HCT116 (cell line): ENCODE results near the gene KERA. TPM values are rescaled to one million over a fixed set of nuclear protein-coding genes. Genes with fewer than 3 reads are reported as not detected.

Source experiments
- ATAC-seq: fragments of 200-7000 bp; cut with Tn5 transposase; 2 replicates; pipeline ENCODE4 v1.9.1; 2020; ENCODE audit warnings: mild to moderate bottlenecking, moderate library complexity
- BruUV-seq: library from RNA; stranded (reverse); fragments of 400-500 nt; replicated peaks from 2 replicates; lab custom pipeline; 2021; lab: Mats Ljungman, UMichigan
- CTCF ChIA-PET: fragments of 300-600 bp; sonication (Branson Sonifier 250); formaldehyde crosslinking; loops from one replicate; lab custom pipeline; 2021; ENCODE audit warnings: antibody characterized with exemption; lab: Charles Lee
- POLR2A ChIA-PET: fragments of 300-600, 350-600 bp; sonication (Branson Sonifier 250); formaldehyde crosslinking; loops from one replicate; lab custom pipeline; 2021; ENCODE audit warnings: antibody characterized with exemption; lab: Charles Lee
- RAD21 ChIA-PET, 2 experiments: fragments of 300-600 bp; sonication (Branson Sonifier 250); formaldehyde crosslinking; loops; one replicate each; lab custom pipeline; 2023; ENCODE audit warnings: low total read pairs in 2 of 2; ENCODE audit not compliant: uncharacterized antibody in 2 of 2, unreplicated experiment in 2 of 2, low non-redundant PET in 1 of 2; lab: Charles Lee
- DNase-seq: peaks from one replicate; pipeline ENCODE4 v3.0.0-alpha.2; 2010; ENCODE audit warnings: low read depth, low spot score
- H2AFZ ChIP-seq: fragments of 200-600 bp; shearing (Covaris generic), sonication (generic); 2 replicates; pipeline ENCODE4 v1.6.1; 2017; ENCODE audit warnings: low read depth, mixed run types, mixed read lengths, antibody characterized with exemption, low read length; ENCODE audit not compliant: poor library complexity, severe bottlenecking
- H3K27ac ChIP-seq: 2 replicates; pipeline ENCODE4 v1.5.1; 2012; ENCODE audit warnings: low read depth, low read length
- H3K27me3 ChIP-seq: fragments of 200-600 bp; sonication (generic); 2 replicates; pipeline ENCODE4 v1.6.1; 2016; ENCODE audit warnings: mixed run types, low read length, mixed read lengths; ENCODE audit not compliant: insufficient read depth
- H3K36me3 ChIP-seq, 2 experiments: fragments of 200-500 bp in 1 of 2; fragments of 200-600 bp in 1 of 2; sonication (Bioruptor generic) in 1 of 2; sonication (generic) in 1 of 2; 2 replicates each; pipeline versions ENCODE4 v1.5.1 to v1.6.1; 2014 to 2016; ENCODE audit warnings: low read length in 2 of 2, inconsistent platforms in 1 of 2, mixed read lengths in 1 of 2, mixed run types in 1 of 2; ENCODE audit not compliant: insufficient read depth in 2 of 2, control insufficient read depth in 1 of 2
- H3K4me1 ChIP-seq, 2 experiments: fragments of 200-600 bp in 1 of 2; sonication (generic) in 1 of 2; 2 replicates each; pipeline versions ENCODE4 v1.5.1 to v1.6.1; 2012 to 2017; ENCODE audit warnings: low read length in 2 of 2, inconsistent platforms in 1 of 2, mild to moderate bottlenecking in 1 of 2, mixed read lengths in 1 of 2, mixed run types in 1 of 2, moderate library complexity in 1 of 2; ENCODE audit not compliant: insufficient read depth in 2 of 2, control insufficient read depth in 1 of 2
- H3K4me2 ChIP-seq: fragments of 200-600 bp; sonication (generic); 2 replicates; pipeline ENCODE4 v1.6.1; 2017; ENCODE audit warnings: mixed run types, low read length, mixed read lengths
- H3K4me3 ChIP-seq, 2 experiments: fragments of 200-600 bp in 1 of 2; sonication (generic) in 1 of 2; replicated peaks in 1 of 2; 2 replicates each; pipeline ENCODE4 v1.5.1; 2011 to 2016; ENCODE audit warnings: low read length in 2 of 2, control low read depth in 1 of 2, low read depth in 1 of 2, mild to moderate bottlenecking in 1 of 2, mixed read lengths in 1 of 2, mixed run types in 1 of 2
- H3K79me2 ChIP-seq: fragments of 200-600 bp; sonication (generic); 2 replicates; pipeline ENCODE4 v1.6.1; 2017; ENCODE audit warnings: mild to moderate bottlenecking, mixed run types, low read length, moderate library complexity, mixed read lengths; ENCODE audit not compliant: insufficient read depth
- H3K9ac ChIP-seq: fragments of 200-600 bp; sonication (generic); 2 replicates; pipeline ENCODE4 v1.6.1; 2016; ENCODE audit warnings: low read length, mixed read lengths
- H3K9me2 ChIP-seq: fragments of 200-600 bp; sonication (generic), shearing (Covaris generic); 2 replicates; pipeline ENCODE4 v1.6.1; 2017; ENCODE audit warnings: mixed run types, mild to moderate bottlenecking, moderate library complexity; ENCODE audit not compliant: insufficient read depth
- H3K9me3 ChIP-seq, 2 experiments: fragments of 200-500 bp in 1 of 2; fragments of 200-600 bp in 1 of 2; sonication (Bioruptor generic) in 1 of 2; sonication (generic) in 1 of 2; 2 replicates each; pipeline ENCODE4 v1.6.1; 2014 to 2017; ENCODE audit warnings: low read length in 2 of 2, mixed read lengths in 2 of 2, inconsistent platforms in 1 of 2, low read depth in 1 of 2, mild to moderate bottlenecking in 1 of 2, mixed run types in 1 of 2, moderate library complexity in 1 of 2; ENCODE audit not compliant: control insufficient read depth in 1 of 2, insufficient read depth in 1 of 2
- H4K20me1 ChIP-seq: fragments of 200-600 bp; sonication (generic), shearing (Covaris generic); 2 replicates; pipeline ENCODE4 v1.6.1; 2017; ENCODE audit warnings: mixed run types, mild to moderate bottlenecking, moderate library complexity; ENCODE audit not compliant: insufficient read depth
- EGR1 ChIP-seq: IDR thresholded peaks from 2 replicates; pipeline ENCODE4 v1.6.1; 2012; ENCODE audit warnings: low read depth
- ELF1 ChIP-seq: IDR thresholded peaks from 2 replicates; pipeline ENCODE4 v1.6.1; 2012; ENCODE audit warnings: low read depth, borderline replicate concordance
- EZH2 ChIP-seq: fragments of 200-600 bp; sonication (generic); IDR thresholded peaks from 2 replicates; pipeline ENCODE4 v1.6.1; 2017; ENCODE audit warnings: antibody characterized with exemption, mixed run types
- EZH2phosphoT487 ChIP-seq: fragments of 200-600 bp; IDR thresholded peaks from 2 replicates; pipeline ENCODE4 v1.6.1; 2018; ENCODE audit warnings: antibody characterized with exemption, borderline replicate concordance
- POLR2AphosphoS5 ChIP-seq: IDR thresholded peaks from 2 replicates; pipeline ENCODE4 v1.6.1; 2011; ENCODE audit warnings: mild to moderate bottlenecking, low read depth, low read length, moderate library complexity
- RAD21 ChIP-seq: IDR thresholded peaks from 2 replicates; pipeline ENCODE4 v1.6.1; 2012; ENCODE audit warnings: low read depth, mild to moderate bottlenecking
- intact Hi-C: fragments of 100-400 bp; cut with micrococcal nuclease; formaldehyde crosslinking; loops from 2 replicates; pipeline ENCODE4 v1.10.0; 2022
- total RNA-seq: library from RNA; stranded (reverse); gene quantifications from one replicate; pipeline ENCODE4 v1.2.1, GENCODE V29; 2021; ENCODE audit not compliant: unreplicated experiment
- TF ChIP-seq, protein P1 (sequence below): IDR thresholded peaks from 2 replicates; pipeline ENCODE4 v1.6.1; 2012
- TF ChIP-seq, protein P2 (sequence below): IDR thresholded peaks from 2 replicates; pipeline ENCODE4 v1.6.1; 2011; ENCODE audit warnings: mild to moderate bottlenecking, low read length, moderate library complexity; ENCODE audit not compliant: insufficient replicate concordance; ENCODE audit errors: extremely low read depth

The KERA gene
- total RNA-seq, 1 experiment from 2014 or later = not detected

DNA sequence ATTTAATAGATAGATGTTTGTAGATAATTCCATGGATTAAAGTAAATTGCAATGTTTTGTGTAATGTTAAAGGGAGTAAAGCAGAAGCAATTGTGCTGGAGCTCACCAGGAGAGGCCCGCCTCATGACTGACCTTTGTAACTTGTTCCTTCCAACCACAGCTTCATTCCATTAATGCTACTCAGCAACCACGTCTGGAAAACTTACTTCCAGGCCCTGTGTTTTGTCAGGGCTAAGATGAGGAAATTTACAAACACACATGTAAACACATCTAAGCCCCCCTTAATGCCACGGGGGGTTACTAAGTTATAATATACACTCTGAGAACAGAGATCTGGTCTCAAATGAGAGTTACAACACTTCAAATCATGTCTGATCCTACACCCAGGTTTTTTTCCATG lies 41.1 kb upstream of the KERA start (continued):
- TF ChIP-seq ELF1 = no peak
- no peak for TF ChIP-seq EZH2
- TF ChIP-seq EZH2phosphoT487 = no peak

DNA sequence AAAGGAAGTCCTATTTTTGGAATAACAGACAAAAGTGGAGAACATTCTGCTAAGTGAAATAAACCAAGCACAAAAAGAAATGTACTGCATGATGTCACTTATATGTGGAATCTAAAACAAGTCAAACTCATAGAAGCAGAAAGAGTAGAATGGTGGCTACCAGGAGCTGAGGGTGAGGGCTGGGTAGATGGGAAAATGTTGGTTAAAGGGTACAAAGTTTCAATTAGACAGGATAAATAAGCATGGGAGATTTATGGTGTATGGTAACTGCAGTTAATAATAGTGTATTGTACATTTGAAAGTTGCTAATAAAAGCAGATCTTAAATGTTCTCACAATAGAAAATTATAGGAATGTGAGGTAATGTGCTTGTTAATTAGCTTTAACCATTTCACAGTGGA lies 40.6 kb upstream of the KERA start:
- intact Hi-C loops = no loop called here
- no peaks in the 10 kb centered on the region for H3K36me3 ChIP-seq
- H3K9me2 ChIP-seq = no peaks in the 10 kb centered on the region
- H3K4me2 ChIP-seq = peak overlapping the region; percentile 60
- peak overlapping the region; percentile 77 for H2AFZ ChIP-seq
- no peaks in the 10 kb centered on the region for H4K20me1 ChIP-seq
- no peak overlapping the region for H3K9ac ChIP-seq
- RAD21 ChIA-PET = no interaction called here
- DNase-seq = no peak
- POLR2A ChIA-PET = no interaction called here
- TF ChIP-seq RAD21 = no peak
- TF ChIP-seq, protein P1, sequence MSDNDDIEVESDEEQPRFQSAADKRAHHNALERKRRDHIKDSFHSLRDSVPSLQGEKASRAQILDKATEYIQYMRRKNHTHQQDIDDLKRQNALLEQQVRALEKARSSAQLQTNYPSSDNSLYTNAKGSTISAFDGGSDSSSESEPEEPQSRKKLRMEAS = no peak
- H3K9me3 ChIP-seq = no peaks in the 10 kb centered on the region
- no peak for ATAC-seq
- H3K4me1 ChIP-seq = peaks cover 4 to 14% of the 10 kb centered on the region in 2 experiments; a peak in 3 of 4 replicates
- H3K79me2 ChIP-seq = no peaks in the 10 kb centered on the region
- no peak overlapping the region for H3K27ac ChIP-seq
- no TSS peak for BruUV-seq
- CTCF ChIA-PET = interaction anchor here (2.1 kb wide), 1 partner anchor 10 kb away, joined by 12 read pairs; no protein-coding TSS in a partner anchor
- no peak overlapping the region for H3K4me3 ChIP-seq
- no peaks in the 10 kb centered on the region for H3K27me3 ChIP-seq

DNA sequence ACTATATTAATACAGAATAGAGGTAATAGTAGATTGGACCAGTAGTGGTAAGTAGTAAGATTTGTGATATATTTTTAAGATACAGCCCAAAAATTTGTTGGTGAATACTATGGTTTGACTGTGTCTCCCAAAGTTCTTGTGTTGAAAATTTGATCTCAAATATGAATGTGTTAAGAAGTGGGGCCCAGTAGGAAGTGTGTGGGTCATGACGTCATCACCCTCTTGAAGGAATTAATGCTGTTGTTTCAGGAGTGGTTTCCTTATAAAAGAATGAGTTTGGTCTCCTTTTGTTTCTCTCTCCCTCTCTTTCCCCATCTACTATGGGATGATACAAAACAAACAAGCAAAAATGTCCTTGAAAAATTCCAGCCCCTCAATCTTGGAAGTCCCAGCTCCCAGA lies 37.1 kb upstream of the KERA start:
- ChIA-PET POLR2A (no interaction called here), RAD21 (no interaction called here), CTCF (no interaction called here)
- Histone ChIP-seq H3K79me2 (no peaks in the 10 kb centered on the region), H3K27ac (no peak overlapping the region), H3K36me3 (no peaks in the 10 kb centered on the region), H3K4me2 (no peak overlapping the region), H3K4me3 (no peak overlapping the region), H3K4me1 (peaks cover 4 to 14% of the 10 kb centered on the region in 2 experiments; a peak in 3 of 4 replicates), H3K9me2 (no peaks in the 10 kb centered on the region), H3K27me3 (no peaks in the 10 kb centered on the region), H3K9me3 (no peaks in the 10 kb centered on the region), H3K9ac (no peak overlapping the region), H4K20me1 (no peaks in the 10 kb centered on the region), H2AFZ (no peak overlapping the region)
- TF ChIP-seq, protein P2, sequence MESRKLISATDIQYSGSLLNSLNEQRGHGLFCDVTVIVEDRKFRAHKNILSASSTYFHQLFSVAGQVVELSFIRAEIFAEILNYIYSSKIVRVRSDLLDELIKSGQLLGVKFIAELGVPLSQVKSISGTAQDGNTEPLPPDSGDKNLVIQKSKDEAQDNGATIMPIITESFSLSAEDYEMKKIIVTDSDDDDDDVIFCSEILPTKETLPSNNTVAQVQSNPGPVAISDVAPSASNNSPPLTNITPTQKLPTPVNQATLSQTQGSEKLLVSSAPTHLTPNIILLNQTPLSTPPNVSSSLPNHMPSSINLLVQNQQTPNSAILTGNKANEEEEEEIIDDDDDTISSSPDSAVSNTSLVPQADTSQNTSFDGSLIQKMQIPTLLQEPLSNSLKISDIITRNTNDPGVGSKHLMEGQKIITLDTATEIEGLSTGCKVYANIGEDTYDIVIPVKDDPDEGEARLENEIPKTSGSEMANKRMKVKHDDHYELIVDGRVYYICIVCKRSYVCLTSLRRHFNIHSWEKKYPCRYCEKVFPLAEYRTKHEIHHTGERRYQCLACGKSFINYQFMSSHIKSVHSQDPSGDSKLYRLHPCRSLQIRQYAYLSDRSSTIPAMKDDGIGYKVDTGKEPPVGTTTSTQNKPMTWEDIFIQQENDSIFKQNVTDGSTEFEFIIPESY = no peak
- TF ChIP-seq ELF1 = no peak
- no peak for TF ChIP-seq POLR2AphosphoS5
- no peak for TF ChIP-seq EGR1
- intact Hi-C loops = no loop called here
- BruUV-seq = no TSS peak
- DNase-seq (no peak), ATAC-seq (no peak)
